Endodermal cell (in vitro differentiated cells): Measurements from ENCODE around the gene FZD10. TPM values are rescaled to one million over a fixed set of nuclear protein-coding genes. Genes with fewer than 3 reads are reported as not detected.

Experiments
- DNase-seq: peaks from one replicate; pipeline ENCODE4 v3.0.0-alpha.2; 2017
- H3K27ac ChIP-seq: 2 replicates; pipeline ENCODE4 v1.5.1; 2013; ENCODE audit warnings: mild to moderate bottlenecking, low read depth, low read length, moderate library complexity
- H3K27me3 ChIP-seq: 2 replicates; pipeline ENCODE4 v1.6.1; 2013; ENCODE audit warnings: mild to moderate bottlenecking, low read length, moderate library complexity; ENCODE audit not compliant: insufficient read depth, control insufficient read depth, poor library complexity, severe bottlenecking
- H3K36me3 ChIP-seq: 2 replicates; pipeline ENCODE4 v1.7.0; 2013; ENCODE audit warnings: mild to moderate bottlenecking, low read length, moderate library complexity; ENCODE audit not compliant: control insufficient read depth, insufficient read depth
- H3K4me1 ChIP-seq: one replicate; pipeline ENCODE4 v1.7.0; 2013; ENCODE audit warnings: low read length; ENCODE audit not compliant: control insufficient read depth, insufficient read depth
- H3K4me3 ChIP-seq: 2 replicates; pipeline ENCODE4 v1.5.1; 2013; ENCODE audit warnings: mild to moderate bottlenecking, low read length, moderate library complexity
- H3K9ac ChIP-seq: 2 replicates; pipeline ENCODE4 v1.6.1; 2013; ENCODE audit warnings: mild to moderate bottlenecking, low read length, moderate library complexity; ENCODE audit not compliant: poor library complexity, severe bottlenecking; ENCODE audit errors: extremely low read depth
- H3K9me3 ChIP-seq: 2 replicates; pipeline ENCODE4 v1.6.1; 2013; ENCODE audit warnings: mild to moderate bottlenecking, low read length, moderate library complexity; ENCODE audit not compliant: control insufficient read depth
- H3K27ac Mint-ChIP-seq: 2 replicates; pipeline ENCODE4 v1.8.0; 2020; ENCODE audit warnings: mixed read lengths
- H3K27me3 Mint-ChIP-seq: 2 replicates; pipeline ENCODE4 v1.8.0; 2021; ENCODE audit warnings: mild to moderate bottlenecking, mixed read lengths; ENCODE audit not compliant: insufficient read depth
- H3K36me3 Mint-ChIP-seq: 2 replicates; pipeline ENCODE4 v1.8.0; 2020; ENCODE audit warnings: low read depth, mixed read lengths
- H3K4me1 Mint-ChIP-seq: 2 replicates; pipeline ENCODE4 v1.8.0; 2020; ENCODE audit warnings: mixed read lengths
- H3K4me3 Mint-ChIP-seq: 2 replicates; pipeline ENCODE4 v1.8.0; 2020; ENCODE audit warnings: mild to moderate bottlenecking, moderate library complexity, mixed read lengths
- H3K9me3 Mint-ChIP-seq: 2 replicates; pipeline ENCODE4 v1.8.0; 2020; ENCODE audit warnings: mild to moderate bottlenecking, mixed read lengths
- WGBS, 2 experiments: methylation state at CpG; one replicate each; pipeline versions ENCODE4 v1.1.5 to v1.1.7; 2013; ENCODE audit warnings: missing lambda C conversion rate in 2 of 2, mixed read lengths in 1 of 2; ENCODE audit not compliant: insufficient coverage in 1 of 2, insufficient read length in 1 of 2; 5-methylcytosine and 5-hydroxymethylcytosine counted together
- total RNA-seq, 2 donors: library from RNA; stranded (reverse); fragmentation: NEBNext Ultra II Directional in 1 of 2; extraction: Animal tissue kit (Norgen Biotek cat#: 25700) in 1 of 2; gene quantifications; 2 replicates in 1 of 2; 3 replicates in 1 of 2; pipeline ENCODE4 v1.2.1, GENCODE V29; 2021
- TF ChIP-seq, protein P1 (sequence below): fragments of 200-600 bp; sonication (generic); conservative IDR thresholded peaks from 2 replicates; pipeline ENCODE4 v1.5.0; 2021; ENCODE audit warnings: antibody characterized with exemption, mild to moderate bottlenecking

The FZD10 gene
- total RNA-seq, 2 donors from 2014 or later, result 0.18 TPM; not detected in 1

- H3K4me3 Mint-ChIP-seq, result no peak overlapping the region
- Histone ChIP-seq H3K4me1 (no peaks in the 10 kb centered on the region), H3K27ac (no peak overlapping the region), H3K27me3 (peaks cover 11% of the 10 kb centered on the region), H3K9ac (no peak overlapping the region), H3K9me3 (no peaks in the 10 kb centered on the region), H3K4me3 (no peak overlapping the region), H3K36me3 (no peaks in the 10 kb centered on the region)
- TF ChIP-seq, protein P1, sequence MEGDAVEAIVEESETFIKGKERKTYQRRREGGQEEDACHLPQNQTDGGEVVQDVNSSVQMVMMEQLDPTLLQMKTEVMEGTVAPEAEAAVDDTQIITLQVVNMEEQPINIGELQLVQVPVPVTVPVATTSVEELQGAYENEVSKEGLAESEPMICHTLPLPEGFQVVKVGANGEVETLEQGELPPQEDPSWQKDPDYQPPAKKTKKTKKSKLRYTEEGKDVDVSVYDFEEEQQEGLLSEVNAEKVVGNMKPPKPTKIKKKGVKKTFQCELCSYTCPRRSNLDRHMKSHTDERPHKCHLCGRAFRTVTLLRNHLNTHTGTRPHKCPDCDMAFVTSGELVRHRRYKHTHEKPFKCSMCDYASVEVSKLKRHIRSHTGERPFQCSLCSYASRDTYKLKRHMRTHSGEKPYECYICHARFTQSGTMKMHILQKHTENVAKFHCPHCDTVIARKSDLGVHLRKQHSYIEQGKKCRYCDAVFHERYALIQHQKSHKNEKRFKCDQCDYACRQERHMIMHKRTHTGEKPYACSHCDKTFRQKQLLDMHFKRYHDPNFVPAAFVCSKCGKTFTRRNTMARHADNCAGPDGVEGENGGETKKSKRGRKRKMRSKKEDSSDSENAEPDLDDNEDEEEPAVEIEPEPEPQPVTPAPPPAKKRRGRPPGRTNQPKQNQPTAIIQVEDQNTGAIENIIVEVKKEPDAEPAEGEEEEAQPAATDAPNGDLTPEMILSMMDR, result no peak
- H3K27ac Mint-ChIP-seq, result no peak overlapping the region
- peak; percentile 25 for DNase-seq
- WGBS, 2 experiments, result 68 to 71% methylated on average over 8 to 9 of the region's 9 CpGs
- no peaks in the 10 kb centered on the region for H3K9me3 Mint-ChIP-seq
- no peaks in the 10 kb centered on the region for H3K4me1 Mint-ChIP-seq
- no peaks in the 10 kb centered on the region for H3K36me3 Mint-ChIP-seq
- peaks cover 12% of the 10 kb centered on the region for H3K27me3 Mint-ChIP-seq
Measured at GRCh38 chr12:130212384-130212989, 50.2 kb downstream of the FZD10 start.

DNA sequence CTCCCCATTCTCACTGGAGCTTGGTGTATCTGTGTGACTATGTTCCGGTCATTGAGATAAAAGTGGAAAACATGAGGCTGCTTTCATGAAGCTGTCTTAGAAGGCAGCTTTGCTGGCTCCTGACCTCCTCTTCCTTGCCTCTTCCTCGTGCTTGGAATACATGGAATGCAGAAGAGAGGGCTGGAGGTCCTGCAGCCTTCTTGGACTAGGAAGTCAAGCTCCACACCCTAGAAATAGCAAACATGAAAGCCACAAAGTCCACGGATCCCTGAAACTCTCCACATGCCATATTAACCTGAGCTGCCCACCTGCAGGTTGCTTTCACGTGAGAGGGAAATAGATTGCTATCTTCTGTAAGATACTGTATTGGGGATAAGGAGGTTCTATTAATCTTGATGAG, 51.0 kb downstream of the FZD10 start:
- no peaks in the 10 kb centered on the region for H3K4me1 ChIP-seq
- H3K27ac ChIP-seq, result no peak overlapping the region
- H3K27ac Mint-ChIP-seq, result no peak overlapping the region
- no peak overlapping the region for H3K4me3 Mint-ChIP-seq
- no peaks in the 10 kb centered on the region for H3K9me3 Mint-ChIP-seq
- H3K9ac ChIP-seq, result no peak overlapping the region
- TF ChIP-seq, protein P1, result no peak
- H3K36me3 Mint-ChIP-seq, result no peaks in the 10 kb centered on the region
- no peak overlapping the region for H3K4me3 ChIP-seq
- H3K36me3 ChIP-seq, result no peaks in the 10 kb centered on the region
- peaks cover 11% of the 10 kb centered on the region for H3K27me3 ChIP-seq
- H3K27me3 Mint-ChIP-seq, result peaks cover 8% of the 10 kb centered on the region
- 93 to 100% methylated on average over 1 to 4 of the region's 4 CpGs for WGBS, 2 experiments
- H3K9me3 ChIP-seq, result no peaks in the 10 kb centered on the region
- no peaks in the 10 kb centered on the region for H3K4me1 Mint-ChIP-seq
- peak; percentile 24 for DNase-seq

- Histone ChIP-seq H3K36me3 (no peaks in the 10 kb centered on the region), H3K4me3 (no peak overlapping the region), H3K4me1 (no peaks in the 10 kb centered on the region), H3K27me3 (peaks cover 25% of the 10 kb centered on the region), H3K27ac (no peak overlapping the region), H3K9ac (no peak overlapping the region), H3K9me3 (no peaks in the 10 kb centered on the region)
- Mint-ChIP-seq H3K27me3 (peaks cover 5% of the 10 kb centered on the region), H3K4me1 (peaks cover under 1% of the 10 kb centered on the region), H3K9me3 (no peaks in the 10 kb centered on the region), H3K4me3 (no peak overlapping the region), H3K27ac (no peak overlapping the region), H3K36me3 (no peaks in the 10 kb centered on the region)
- DNase-seq, result peak; percentile 56
- TF ChIP-seq, protein P1, result peak; percentile 56
- 74 to 86% methylated on average over 9 to 16 of the region's 16 CpGs for WGBS, 2 experiments
Measured at GRCh38 chr12:130214686-130215395, 52.6 kb downstream of the FZD10 start.

Other genes with a start within 250 kb of the FZD10 start
- not detected for gene PIWIL1, start 175.4 kb downstream of the FZD10 start, total RNA-seq